NCI-H2196 treated with DMSO at 0.1 percent for 48 hours (cell line): ENCODE measurements around the gene SLC38A4.

Source experiments
- DNase-seq: peaks from one replicate; lab custom pipeline; 2025; ENCODE audit not compliant: unreplicated experiment; lab: John Stamatoyannopoulos, UW

The SLC38A4 gene

DNA sequence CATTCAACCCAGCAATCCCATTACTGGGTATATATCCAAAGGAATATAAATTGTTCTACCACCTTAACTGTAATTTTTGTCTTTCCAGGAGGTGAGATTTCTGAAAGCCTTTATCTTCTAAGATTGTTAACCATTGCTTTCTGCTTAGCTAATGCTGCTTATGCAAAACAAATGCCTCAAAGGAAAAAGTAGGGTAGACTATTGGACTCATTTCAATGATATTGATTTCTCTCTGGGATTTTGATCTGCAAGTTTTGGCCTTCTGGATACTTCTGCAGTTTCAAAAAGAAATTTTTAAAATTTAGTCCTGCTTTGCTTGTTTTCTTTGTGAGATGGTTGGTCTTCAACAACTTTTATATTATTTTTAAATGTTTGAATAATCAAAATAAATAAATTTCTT, 108.6 kb downstream of the SLC38A4 start:
- no peak for DNase-seq
